Mesenchymal stem cell (in vitro differentiated cells and primary cell): ENCODE results near the gene RAPGEF1.

Experiments
- DNase-seq: peaks from one replicate; pipeline ENCODE4 v3.0.0-alpha.2; 2013
- H2AFZ ChIP-seq: one replicate; pipeline ENCODE4 v1.6.1; 2013; ENCODE audit warnings: low read depth, mild to moderate bottlenecking, control low read depth, inconsistent platforms, low read length, moderate library complexity
- H2AK5ac ChIP-seq: 2 replicates; pipeline ENCODE4 v1.6.1; 2013; ENCODE audit warnings: low read length, moderate library complexity, mild to moderate bottlenecking, inconsistent platforms; ENCODE audit not compliant: severe bottlenecking
- H2BK120ac ChIP-seq: one replicate; pipeline ENCODE4 v1.6.1; 2013; ENCODE audit warnings: low read depth, mild to moderate bottlenecking, inconsistent platforms, low read length, moderate library complexity
- H2BK12ac ChIP-seq, 2 experiments: one replicate each; pipeline ENCODE4 v1.6.1; 2013; ENCODE audit warnings: inconsistent platforms in 2 of 2, low read length in 2 of 2, mild to moderate bottlenecking in 2 of 2, moderate library complexity in 2 of 2, control low read depth in 1 of 2
- H2BK15ac ChIP-seq: one replicate; pipeline ENCODE4 v1.6.1; 2013; ENCODE audit warnings: mild to moderate bottlenecking, low read depth, inconsistent platforms; ENCODE audit not compliant: poor library complexity, severe bottlenecking
- H2BK5ac ChIP-seq: 2 replicates; pipeline ENCODE4 v1.6.1; 2013; ENCODE audit warnings: low read depth, mild to moderate bottlenecking, low read length, control low read depth, inconsistent platforms; ENCODE audit not compliant: poor library complexity, severe bottlenecking
- H3K14ac ChIP-seq, 2 experiments: one replicate each; pipeline ENCODE4 v1.6.1; 2013; ENCODE audit warnings: inconsistent platforms in 2 of 2, low read length in 2 of 2, control low read depth in 1 of 2, mild to moderate bottlenecking in 1 of 2, moderate library complexity in 1 of 2
- H3K18ac ChIP-seq, 2 experiments: one replicate each; pipeline ENCODE4 v1.6.1; 2013; ENCODE audit warnings: inconsistent platforms in 2 of 2, low read length in 2 of 2, control low read depth in 1 of 2, low read depth in 1 of 2, mild to moderate bottlenecking in 1 of 2
- H3K23ac ChIP-seq, 2 experiments: one replicate each; pipeline ENCODE4 v1.6.1; 2013; ENCODE audit warnings: inconsistent platforms in 2 of 2, low read length in 2 of 2, mild to moderate bottlenecking in 2 of 2, moderate library complexity in 2 of 2, control low read depth in 1 of 2
- H3K27ac ChIP-seq: 2 replicates; pipeline ENCODE4 v1.5.1; 2013; ENCODE audit warnings: mild to moderate bottlenecking, moderate library complexity, low read length, control low read depth, inconsistent platforms; ENCODE audit not compliant: poor library complexity, severe bottlenecking
- H3K27me3 ChIP-seq, 2 experiments: 2 replicates each; pipeline versions ENCODE4 v1.6.1 to v1.7.0; 2013; ENCODE audit warnings: low read length in 2 of 2, mild to moderate bottlenecking in 2 of 2, moderate library complexity in 2 of 2, control low read depth in 1 of 2, inconsistent platforms in 1 of 2; ENCODE audit not compliant: control insufficient read depth in 1 of 2, insufficient read depth in 1 of 2
- H3K36me3 ChIP-seq, 2 experiments: 2 replicates each; pipeline versions ENCODE4 v1.6.1 to v1.7.0; 2013; ENCODE audit warnings: low read length in 2 of 2, control low read depth in 1 of 2, inconsistent platforms in 1 of 2, low read depth in 1 of 2, mild to moderate bottlenecking in 1 of 2; ENCODE audit not compliant: insufficient read depth in 2 of 2, control insufficient read depth in 1 of 2
- H3K4ac ChIP-seq, 2 experiments: one replicate each; pipeline ENCODE4 v1.6.1; 2013; ENCODE audit warnings: inconsistent platforms in 2 of 2, low read length in 2 of 2, mild to moderate bottlenecking in 2 of 2, moderate library complexity in 2 of 2, control low read depth in 1 of 2, low read depth in 1 of 2
- H3K4me1 ChIP-seq: 2 replicates; pipeline ENCODE4 v1.6.1; 2013; ENCODE audit warnings: low read depth, low read length, control low read depth; ENCODE audit not compliant: control insufficient read depth, insufficient read depth
- H3K4me2 ChIP-seq: 2 replicates; pipeline ENCODE4 v1.6.1; 2013; ENCODE audit warnings: low read length, mild to moderate bottlenecking, inconsistent platforms; ENCODE audit not compliant: poor library complexity, severe bottlenecking
- H3K4me3 ChIP-seq, 2 experiments: 2 replicates each; pipeline versions ENCODE4 v1.5.1 to v1.7.0; 2013; ENCODE audit warnings: low read length in 2 of 2, mild to moderate bottlenecking in 2 of 2, control low read depth in 1 of 2, low read depth in 1 of 2; ENCODE audit not compliant: insufficient read depth in 1 of 2
- H3K79me1 ChIP-seq: replicated peaks from 2 replicates; pipeline ENCODE4 v1.6.1; 2013; ENCODE audit warnings: mild to moderate bottlenecking, control low read depth, low read length, inconsistent platforms; ENCODE audit not compliant: poor library complexity, severe bottlenecking
- H3K9ac ChIP-seq: 2 replicates; pipeline ENCODE4 v1.7.0; 2013; ENCODE audit warnings: mild to moderate bottlenecking, low read length, moderate library complexity
- H3K9me3 ChIP-seq: 2 replicates; pipeline ENCODE4 v1.7.0; 2013; ENCODE audit warnings: mild to moderate bottlenecking, low read length; ENCODE audit not compliant: control insufficient read depth
- H4K8ac ChIP-seq: one replicate; pipeline ENCODE4 v1.6.1; 2013; ENCODE audit warnings: inconsistent platforms, mild to moderate bottlenecking, low read length, moderate library complexity
- H4K91ac ChIP-seq: one replicate; pipeline ENCODE4 v1.6.1; 2013; ENCODE audit warnings: mild to moderate bottlenecking, low read length, inconsistent platforms
- WGBS: methylation state at CpG from one replicate; pipeline ENCODE4 v1.1.7; 2013; ENCODE audit warnings: mixed read lengths; 5-methylcytosine and 5-hydroxymethylcytosine counted together

RAPGEF1 gene

DNA sequence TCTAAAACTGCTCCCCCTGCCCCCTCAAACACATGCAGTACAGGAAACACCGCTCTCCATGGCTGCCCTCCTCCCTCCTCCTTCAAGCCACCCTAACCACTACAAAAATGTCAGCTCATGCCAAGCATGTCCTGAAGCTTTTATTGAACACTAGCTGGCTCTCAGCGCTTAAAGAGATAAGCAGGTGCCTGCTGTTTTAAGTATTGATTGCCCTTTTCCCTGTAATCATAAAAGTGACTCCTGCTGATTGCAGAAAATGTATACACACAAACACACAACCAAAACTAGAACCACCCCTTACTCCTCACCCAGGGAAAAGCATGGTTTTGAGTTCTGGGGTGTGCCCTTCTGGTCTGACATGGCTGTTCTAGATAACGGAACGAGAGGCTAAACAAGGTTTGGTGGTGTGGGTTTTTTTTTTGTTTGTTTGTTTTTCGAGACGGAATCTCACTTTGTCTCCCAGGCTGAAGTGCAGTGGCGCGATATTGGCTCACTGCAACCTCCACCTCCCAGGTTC is 205.1 kb downstream of the RAPGEF1 start:
- Histone ChIP-seq H2BK120ac (no peak overlapping the region), H3K4me1 (peaks cover 13% of the 10 kb centered on the region), H2AFZ (no peak overlapping the region), H2BK15ac (no peak overlapping the region), H3K4me2 (no peak overlapping the region), H3K4ac (no peak overlapping the region), H3K79me1 (peaks cover 10% of the 10 kb centered on the region), H3K9ac (no peak overlapping the region), H3K9me3 (no peaks in the 10 kb centered on the region), H3K23ac (no peak overlapping the region), H2AK5ac (no peak overlapping the region), H3K27ac (no peak overlapping the region), H4K91ac (no peak overlapping the region), H2BK5ac (no peak overlapping the region), H3K18ac (no peak overlapping the region), H3K14ac (no peak overlapping the region), H4K8ac (no peak overlapping the region), H3K4me3 (no peak overlapping the region), H3K36me3 (peaks cover 2 to 6% of the 10 kb centered on the region in 2 experiments), H3K27me3 (peaks cover 5 to 6% of the 10 kb centered on the region in 2 experiments), H2BK12ac (no peak overlapping the region)
- no peak for DNase-seq
- WGBS: 86% methylated on average over 7 of the region's 8 CpGs

- Histone ChIP-seq H2BK12ac (no peak within 1 kb of the TSS), H2AK5ac (no peak within 1 kb of the TSS), H2AFZ (peak within 1 kb of the TSS; percentile 91), H3K36me3 (peaks cover 33 to 34% of the 10 kb centered on the region in 2 experiments), H3K27ac (no peak within 1 kb of the TSS), H3K9ac (peak within 1 kb of the TSS; percentile 92), H4K91ac (peak within 1 kb of the TSS; percentile 71), H4K8ac (peak within 1 kb of the TSS; percentile 100), H3K79me1 (peaks cover 21% of the 10 kb centered on the region), H3K23ac (peak within 1 kb of the TSS in 1 of 2 experiments; percentile 2), H3K27me3 (peaks cover 0 to 6% of the 10 kb centered on the region in 2 experiments), H3K4me1 (peaks cover 16% of the 10 kb centered on the region), H2BK15ac (peak within 1 kb of the TSS; percentile 74), H3K9me3 (no peaks in the 10 kb centered on the region), H3K4ac (peak within 1 kb of the TSS; percentile 80 to 91), H2BK5ac (no peak within 1 kb of the TSS), H3K4me2 (peak within 1 kb of the TSS; percentile 88), H3K4me3 (peak within 1 kb of the TSS; percentile 94 to 97), H3K18ac (peak within 1 kb of the TSS; percentile 77 to 92), H3K14ac (peak within 1 kb of the TSS in 1 of 2 experiments; percentile 89), H2BK120ac (peak within 1 kb of the TSS; percentile 86)
- DNase-seq: peak; percentile 80
- 16% methylated on average over 89 of the region's 103 CpGs for WGBS
Measured at GRCh38 chr9:131530920-131531832, 208.7 kb downstream of the RAPGEF1 start, which contains the start of gene UCK1. TSS of gene UCK1 (minus strand) at chr9:131531263. CDS start at chr9:131531174, 89 bp downstream.

DNA sequence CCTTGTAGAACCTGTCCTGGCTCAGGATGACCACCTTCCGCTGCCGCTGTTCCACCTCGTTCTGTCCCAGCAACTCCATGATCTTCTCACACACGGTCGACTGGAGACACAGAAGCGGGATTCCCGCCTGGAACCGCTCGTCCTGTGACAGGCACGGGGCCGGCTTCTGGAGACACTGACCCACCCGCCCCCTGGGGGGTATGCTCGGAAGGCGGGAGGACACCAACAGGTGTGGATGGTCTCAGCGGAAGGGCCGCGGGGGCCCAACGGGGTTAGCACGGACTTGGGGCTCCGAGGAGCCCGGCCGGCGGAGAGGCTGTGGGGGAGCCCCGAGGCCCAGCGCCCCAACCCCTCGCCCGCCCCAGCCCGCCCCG is 209.3 kb downstream of the RAPGEF1 start:
- no peaks in the 10 kb centered on the region for H3K9me3 ChIP-seq
- H3K23ac ChIP-seq: no peak overlapping the region
- H3K79me1 ChIP-seq: peaks cover 23% of the 10 kb centered on the region
- H3K36me3 ChIP-seq: peaks cover 40 to 41% of the 10 kb centered on the region in 2 experiments
- H2BK12ac ChIP-seq: no peak overlapping the region
- peak overlapping the region; percentile 94 to 97 for H3K4me3 ChIP-seq
- peak overlapping the region in 1 of 2 experiments; percentile 61 for H3K14ac ChIP-seq
- peaks cover 0 to 3% of the 10 kb centered on the region in 2 experiments for H3K27me3 ChIP-seq
- no peak overlapping the region for H3K27ac ChIP-seq
- 2% methylated on average over 26 of the region's 29 CpGs for WGBS
- peak overlapping the region; percentile 88 for H4K8ac ChIP-seq
- peak overlapping the region; percentile 86 for H2BK120ac ChIP-seq
- peak overlapping the region; percentile 88 for H3K4me2 ChIP-seq
- H2AK5ac ChIP-seq: no peak overlapping the region
- H4K91ac ChIP-seq: no peak overlapping the region
- H2AFZ ChIP-seq: peak overlapping the region; percentile 72
- H2BK15ac ChIP-seq: no peak overlapping the region
- peaks cover 16% of the 10 kb centered on the region for H3K4me1 ChIP-seq
- H2BK5ac ChIP-seq: no peak overlapping the region
- DNase-seq: peak; percentile 67
- peak overlapping the region; percentile 92 for H3K9ac ChIP-seq
- peak overlapping the region; percentile 77 to 92 for H3K18ac ChIP-seq
- peak overlapping the region in 1 of 2 experiments; percentile 75 for H3K4ac ChIP-seq
